Measurements from ENCODE around the gene PDLIM1. TPM values are rescaled to one million over a fixed set of nuclear protein-coding genes. Genes with fewer than 3 reads are reported as not detected.

The PDLIM1 gene
- total and polyA plus RNA-seq, 2 of the 13 experiments (the other 11 are each of a cell fraction or from before 2014, with no cell fraction given): 119 to 123 TPM

DNA sequence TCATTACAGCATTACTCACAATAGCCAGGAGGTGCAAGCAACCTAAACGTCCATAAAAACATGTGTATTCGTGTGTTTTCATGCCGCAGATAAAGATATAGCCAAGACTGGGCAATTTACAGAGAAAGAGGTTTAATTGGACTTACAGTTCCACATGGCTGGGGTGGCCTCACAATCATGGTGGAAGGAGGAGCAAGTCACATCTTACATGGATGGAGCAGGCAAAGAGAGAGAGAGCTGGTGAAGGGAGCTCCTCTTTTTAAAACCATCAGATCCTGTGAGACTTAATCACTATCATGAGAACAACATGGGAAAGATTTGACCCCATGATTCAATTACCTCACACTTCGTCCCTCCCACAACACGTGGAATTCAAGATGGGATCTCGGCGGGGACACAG, 33.0 kb downstream of the PDLIM1 start:
- no peaks in the 10 kb centered on the region for H3K9me3 ChIP-seq (ENCODE audit: low read length)
- H4K20me1 ChIP-seq (ENCODE audit: insufficient read depth, low read length): peaks cover 4% of the 10 kb centered on the region; the same call in 1 of the 2 replicates
- H3K27ac ChIP-seq (ENCODE audit: extremely low read length, insufficient read depth, low read length): no peak overlapping the region
- TF ChIP-seq, protein P1, sequence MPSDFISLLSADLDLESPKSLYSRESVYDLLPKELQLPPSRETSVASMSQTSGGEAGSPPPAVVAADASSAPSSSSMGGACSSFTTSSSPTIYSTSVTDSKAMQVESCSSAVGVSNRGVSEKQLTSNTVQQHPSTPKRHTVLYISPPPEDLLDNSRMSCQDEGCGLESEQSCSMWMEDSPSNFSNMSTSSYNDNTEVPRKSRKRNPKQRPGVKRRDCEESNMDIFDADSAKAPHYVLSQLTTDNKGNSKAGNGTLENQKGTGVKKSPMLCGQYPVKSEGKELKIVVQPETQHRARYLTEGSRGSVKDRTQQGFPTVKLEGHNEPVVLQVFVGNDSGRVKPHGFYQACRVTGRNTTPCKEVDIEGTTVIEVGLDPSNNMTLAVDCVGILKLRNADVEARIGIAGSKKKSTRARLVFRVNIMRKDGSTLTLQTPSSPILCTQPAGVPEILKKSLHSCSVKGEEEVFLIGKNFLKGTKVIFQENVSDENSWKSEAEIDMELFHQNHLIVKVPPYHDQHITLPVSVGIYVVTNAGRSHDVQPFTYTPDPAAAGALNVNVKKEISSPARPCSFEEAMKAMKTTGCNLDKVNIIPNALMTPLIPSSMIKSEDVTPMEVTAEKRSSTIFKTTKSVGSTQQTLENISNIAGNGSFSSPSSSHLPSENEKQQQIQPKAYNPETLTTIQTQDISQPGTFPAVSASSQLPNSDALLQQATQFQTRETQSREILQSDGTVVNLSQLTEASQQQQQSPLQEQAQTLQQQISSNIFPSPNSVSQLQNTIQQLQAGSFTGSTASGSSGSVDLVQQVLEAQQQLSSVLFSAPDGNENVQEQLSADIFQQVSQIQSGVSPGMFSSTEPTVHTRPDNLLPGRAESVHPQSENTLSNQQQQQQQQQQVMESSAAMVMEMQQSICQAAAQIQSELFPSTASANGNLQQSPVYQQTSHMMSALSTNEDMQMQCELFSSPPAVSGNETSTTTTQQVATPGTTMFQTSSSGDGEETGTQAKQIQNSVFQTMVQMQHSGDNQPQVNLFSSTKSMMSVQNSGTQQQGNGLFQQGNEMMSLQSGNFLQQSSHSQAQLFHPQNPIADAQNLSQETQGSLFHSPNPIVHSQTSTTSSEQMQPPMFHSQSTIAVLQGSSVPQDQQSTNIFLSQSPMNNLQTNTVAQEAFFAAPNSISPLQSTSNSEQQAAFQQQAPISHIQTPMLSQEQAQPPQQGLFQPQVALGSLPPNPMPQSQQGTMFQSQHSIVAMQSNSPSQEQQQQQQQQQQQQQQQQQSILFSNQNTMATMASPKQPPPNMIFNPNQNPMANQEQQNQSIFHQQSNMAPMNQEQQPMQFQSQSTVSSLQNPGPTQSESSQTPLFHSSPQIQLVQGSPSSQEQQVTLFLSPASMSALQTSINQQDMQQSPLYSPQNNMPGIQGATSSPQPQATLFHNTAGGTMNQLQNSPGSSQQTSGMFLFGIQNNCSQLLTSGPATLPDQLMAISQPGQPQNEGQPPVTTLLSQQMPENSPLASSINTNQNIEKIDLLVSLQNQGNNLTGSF (CRISPR knock-in tag; IDR thresholded peaks at IDR 0.05): no peak
- TF ChIP-seq ZNF670 (CRISPR knock-in tag; IDR thresholded peaks at IDR 0.05; ENCODE audit: borderline replicate concordance) (no peak), HMG20A (CRISPR knock-in tag; IDR thresholded peaks at IDR 0.05; ENCODE audit: borderline replicate concordance) (no peak), ZNF720 (CRISPR knock-in tag; IDR thresholded peaks at IDR 0.05) (no peak), ZIK1 (CRISPR knock-in tag; IDR thresholded peaks at IDR 0.05; ENCODE audit: borderline replicate concordance, low read depth) (no peak), ERF (CRISPR knock-in tag; IDR thresholded peaks at IDR 0.05) (no peak)
- no peaks in the 10 kb centered on the region for H3K27me3 ChIP-seq (ENCODE audit: control insufficient read depth in 1 of 2, insufficient read depth in 2 of 2, low read length in 2 of 2)
- peaks cover 18 to 69% of the 10 kb centered on the region in 2 experiments for H3K36me3 ChIP-seq (replicated peaks in 1 of 2; ENCODE audit: control insufficient read depth in 1 of 2, insufficient read depth in 2 of 2, low read length in 2 of 2)
- H3K9ac ChIP-seq (ENCODE audit: insufficient read depth, low read depth, low read length): no peak overlapping the region
- FAIRE-seq: no peak
- H3K79me2 ChIP-seq (ENCODE audit: insufficient read depth, low read length): peaks cover 36% of the 10 kb centered on the region
- intact Hi-C loops (cut with micrococcal nuclease; ENCODE audit: unreplicated experiment) (no loop called here), in situ Hi-C loops (cut with HindIII; ENCODE audit: extremely low pct_ligation_motif_present, low pct_unique_long_range_greater_than_20kb) (no loop called here)
- WGBS (ENCODE audit: low lambda C conversion rate): 98% methylated on average over 7 of the region's 7 CpGs
- no peak overlapping the region for H3K4me2 ChIP-seq (ENCODE audit: low read depth, low read length)
- DNase-seq (ENCODE audit: low spot score): no peak
- no peak overlapping the region for H3K4me3 ChIP-seq (replicated peaks in 1 of 3; ENCODE audit: insufficient read depth in 1 of 3, low read depth in 2 of 3, low read length in 3 of 3)
- no peak for ATAC-seq
- H2AFZ ChIP-seq (ENCODE audit: low read length): no peak overlapping the region
- ChIA-PET POLR2A (no interaction called here), CTCF (ENCODE audit: low intra/inter-chr PET ratio, low total read pairs) (no interaction called here)
- H3K4me1 ChIP-seq (ENCODE audit: insufficient read depth, low read length): peaks cover 43% of the 10 kb centered on the region
- no TSS peak for BruUV-seq (replicated peaks)
